DND-41 (cell line): ENCODE measurements around the gene THSD7B.

Source experiments
- ATAC-seq: fragments of 200-7000 bp; cut with Tn5 transposase; 3 replicates; pipeline ENCODE4 v1.9.1; 2021; ENCODE audit warnings: low read depth; ENCODE audit not compliant: insufficient read depth
- DNase-seq: peaks from one replicate; pipeline ENCODE4 v3.0.0-alpha.2; 2020
- H2AFZ ChIP-seq: 2 replicates; pipeline ENCODE4 v1.6.0; 2012; ENCODE audit warnings: low read depth, low read length
- H3K27ac ChIP-seq: 2 replicates; pipeline ENCODE4 v1.5.1; 2012; ENCODE audit warnings: low read length, inconsistent platforms
- H3K27me3 ChIP-seq: fragments of 200-600 bp; sonication (generic); 2 replicates; pipeline ENCODE4 v1.6.0; 2012; ENCODE audit warnings: low read length, mild to moderate bottlenecking, inconsistent platforms; ENCODE audit not compliant: insufficient read depth, poor library complexity
- H3K36me3 ChIP-seq: 2 replicates; pipeline ENCODE4 v1.5.1; 2012; ENCODE audit warnings: low read length, inconsistent platforms; ENCODE audit not compliant: insufficient read depth
- H3K4me1 ChIP-seq: 2 replicates; pipeline ENCODE4 v1.5.1; 2012; ENCODE audit warnings: mild to moderate bottlenecking, low read length; ENCODE audit not compliant: insufficient read depth
- H3K4me2 ChIP-seq: 2 replicates; pipeline ENCODE4 v1.6.0; 2012; ENCODE audit warnings: mild to moderate bottlenecking, moderate library complexity, low read length, inconsistent platforms; ENCODE audit not compliant: insufficient read depth
- H3K4me3 ChIP-seq, 2 experiments: fragments of 200-600 bp in 1 of 2; shearing (Covaris generic) in 1 of 2; 2 replicates each; pipeline ENCODE4 v1.5.1; 2012 to 2016; ENCODE audit warnings: inconsistent platforms in 2 of 2, low read length in 2 of 2, mild to moderate bottlenecking in 2 of 2, low read depth in 1 of 2, moderate library complexity in 1 of 2
- H3K79me2 ChIP-seq: 2 replicates; pipeline ENCODE4 v1.6.0; 2012; ENCODE audit warnings: low read length, inconsistent platforms; ENCODE audit not compliant: insufficient read depth
- H3K9ac ChIP-seq: 2 replicates; pipeline ENCODE4 v1.6.0; 2012; ENCODE audit warnings: low read depth, mild to moderate bottlenecking, inconsistent platforms, low read length, moderate library complexity
- H3K9me3 ChIP-seq: 2 replicates; pipeline ENCODE4 v1.5.1; 2012; ENCODE audit warnings: low read length, moderate library complexity, mild to moderate bottlenecking, inconsistent platforms; ENCODE audit not compliant: insufficient read depth, severe bottlenecking
- H4K20me1 ChIP-seq: 2 replicates; pipeline ENCODE4 v1.6.0; 2012; ENCODE audit warnings: low read length; ENCODE audit not compliant: insufficient read depth
- CTCF ChIP-seq: IDR thresholded peaks from 2 replicates; pipeline ENCODE4 v1.5.1; 2012; ENCODE audit warnings: borderline replicate concordance, low read length, moderate library complexity, mild to moderate bottlenecking; ENCODE audit not compliant: poor library complexity, severe bottlenecking; ENCODE audit errors: extremely low read depth
- EZH2 ChIP-seq: IDR thresholded peaks from 3 replicates; pipeline ENCODE4 v1.6.1; 2012; ENCODE audit warnings: borderline replicate concordance, low read depth, mild to moderate bottlenecking, moderate library complexity, low read length, inconsistent platforms; ENCODE audit not compliant: severe bottlenecking

The THSD7B gene

GRCh38 chr2:137223722-137224121 is 458.4 kb downstream of the THSD7B start:
- H3K79me2 ChIP-seq, result no peaks in the 10 kb centered on the region
- no peaks in the 10 kb centered on the region for H4K20me1 ChIP-seq
- no peaks in the 10 kb centered on the region for H3K27me3 ChIP-seq
- H3K27ac ChIP-seq, result no peak overlapping the region
- no peaks in the 10 kb centered on the region for H3K9me3 ChIP-seq
- no peak overlapping the region for H3K4me2 ChIP-seq
- H3K36me3 ChIP-seq, result no peaks in the 10 kb centered on the region
- H3K4me1 ChIP-seq, result no peaks in the 10 kb centered on the region
- TF ChIP-seq CTCF (no peak), EZH2 (no peak)
- no peak overlapping the region for H2AFZ ChIP-seq
- H3K4me3 ChIP-seq, result no peak overlapping the region
- no peak overlapping the region for H3K9ac ChIP-seq
- ATAC-seq, result 0 out of 3 replicates have a peak, but pooled peaks have one; percentile 44
- DNase-seq, result no peak

- no peaks in the 10 kb centered on the region for H3K79me2 ChIP-seq
- no peak overlapping the region for H2AFZ ChIP-seq
- ATAC-seq (no peak), DNase-seq (no peak)
- H3K27me3 ChIP-seq, result no peaks in the 10 kb centered on the region
- no peak overlapping the region for H3K4me3 ChIP-seq
- H3K4me2 ChIP-seq, result no peak overlapping the region
- no peak overlapping the region for H3K27ac ChIP-seq
- H3K4me1 ChIP-seq, result no peaks in the 10 kb centered on the region
- H3K36me3 ChIP-seq, result no peaks in the 10 kb centered on the region
- no peak overlapping the region for H3K9ac ChIP-seq
- no peaks in the 10 kb centered on the region for H3K9me3 ChIP-seq
- no peaks in the 10 kb centered on the region for H4K20me1 ChIP-seq
- TF ChIP-seq EZH2, result no peak
- TF ChIP-seq CTCF, result no peak
Measured at GRCh38 chr2:137228566-137228965, 463.2 kb downstream of the THSD7B start.

- DNase-seq, result no peak
- Histone ChIP-seq H2AFZ (no peak overlapping the region), H3K4me3 (no peak overlapping the region), H4K20me1 (no peaks in the 10 kb centered on the region), H3K9me3 (no peaks in the 10 kb centered on the region), H3K9ac (no peak overlapping the region), H3K4me2 (no peak overlapping the region), H3K27me3 (no peaks in the 10 kb centered on the region), H3K79me2 (no peaks in the 10 kb centered on the region), H3K4me1 (no peaks in the 10 kb centered on the region), H3K36me3 (no peaks in the 10 kb centered on the region), H3K27ac (no peak overlapping the region)
- no peak for ATAC-seq
- TF ChIP-seq EZH2 (no peak), CTCF (no peak)
Measured at GRCh38 chr2:137229834-137230233, 464.5 kb downstream of the THSD7B start.

GRCh38 chr2:137231628-137232027 is 466.3 kb downstream of the THSD7B start:
- H4K20me1 ChIP-seq, result no peaks in the 10 kb centered on the region
- no peak overlapping the region for H3K4me3 ChIP-seq
- no peaks in the 10 kb centered on the region for H3K36me3 ChIP-seq
- TF ChIP-seq EZH2 (no peak), CTCF (no peak)
- ATAC-seq, result no peak
- DNase-seq, result no peak
- H2AFZ ChIP-seq, result no peak overlapping the region
- no peaks in the 10 kb centered on the region for H3K27me3 ChIP-seq
- no peaks in the 10 kb centered on the region for H3K79me2 ChIP-seq
- H3K27ac ChIP-seq, result no peak overlapping the region
- H3K9ac ChIP-seq, result no peak overlapping the region
- H3K4me1 ChIP-seq, result no peaks in the 10 kb centered on the region
- no peak overlapping the region for H3K4me2 ChIP-seq
- H3K9me3 ChIP-seq, result no peaks in the 10 kb centered on the region
